Retina (tissue), 1 donor: ENCODE results near the gene ATP7B.
A peak's percentile ranks its signal among the peaks of the same experiment; 100 is the strongest.

ENCODE experiments used
- DNase-seq: peaks from one replicate; pipeline ENCODE4 v3.0.0-alpha.2; 2016

Gene ATP7B

GRCh38 chr13:51943721-51944120, 67.5 kb downstream of the ATP7B start:
- no peak for DNase-seq

DNA sequence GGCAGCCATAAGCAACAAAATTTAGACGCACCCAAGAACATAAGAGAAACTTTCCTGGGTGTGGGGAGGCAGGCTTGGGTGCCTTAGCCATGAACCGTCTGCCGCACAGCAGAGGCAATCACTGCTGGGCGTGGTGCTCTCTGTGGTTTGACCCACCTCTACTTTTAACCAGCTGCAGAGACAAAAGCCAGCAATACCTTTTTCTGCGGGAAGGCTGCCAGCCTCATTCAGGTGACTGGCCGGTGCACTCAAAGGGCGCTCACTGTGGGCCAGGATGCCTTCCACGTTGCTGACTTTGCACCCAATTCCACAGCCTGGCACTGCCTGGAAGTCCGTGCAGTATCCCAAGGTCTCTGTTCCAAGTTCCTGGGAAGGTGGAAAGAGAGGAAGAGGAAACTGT, 69.1 kb downstream of the ATP7B start:
- no peak for DNase-seq

GRCh38 chr13:51938454-51938853, 72.8 kb downstream of the ATP7B start:
- DNase-seq, result no peak

DNA sequence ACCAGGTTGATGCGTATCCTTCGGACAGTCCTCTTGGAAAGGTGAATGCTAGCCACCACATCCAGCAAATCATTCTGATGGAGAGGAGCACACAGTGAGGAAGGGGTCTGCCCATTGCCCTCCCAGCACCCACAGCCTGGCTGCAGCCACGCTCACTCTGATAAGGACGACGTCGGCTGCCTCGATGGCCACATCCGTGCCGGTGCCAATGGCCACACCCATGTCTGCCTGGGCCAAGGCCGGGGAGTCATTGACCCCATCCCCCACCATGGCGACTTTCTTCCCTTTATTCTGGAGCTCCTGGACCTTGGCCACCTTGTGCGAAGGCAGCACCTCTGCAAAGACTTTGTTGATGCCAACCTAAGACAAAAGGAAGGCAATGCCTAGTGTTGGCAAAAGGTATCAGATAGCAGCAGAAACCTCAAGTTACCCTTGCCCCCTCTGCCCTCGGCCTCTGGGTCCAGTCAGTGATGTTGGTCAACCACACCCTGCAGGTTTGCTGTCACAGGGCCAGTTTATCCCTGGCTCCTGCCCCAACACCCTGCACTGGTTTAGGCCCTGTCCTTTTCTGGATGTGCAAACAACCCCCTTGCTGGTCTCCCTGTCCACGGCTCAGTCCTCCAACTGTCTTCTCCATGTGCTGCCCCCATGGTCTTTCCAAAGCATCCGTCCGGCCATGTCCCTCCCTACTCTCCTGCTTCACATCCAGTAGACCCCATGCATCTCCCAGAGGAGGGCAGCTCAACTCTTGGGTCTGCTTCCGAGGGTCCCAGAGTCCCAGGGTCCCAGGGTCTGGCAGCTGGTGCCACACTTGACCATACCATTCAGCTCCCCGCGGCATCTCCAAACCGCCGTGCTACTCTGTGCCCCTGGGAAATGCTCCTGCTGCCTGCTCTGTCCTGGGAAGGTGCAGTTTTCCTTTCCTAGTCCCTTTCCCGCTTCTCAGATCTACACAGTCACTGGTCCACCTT, 73.6 kb downstream of the ATP7B start:
- DNase-seq, result no peak

- DNase-seq, result no peak
Observed at GRCh38 chr13:51935326-51936171, 75.7 kb downstream of the ATP7B start.

GRCh38 chr13:51934461-51935087, 76.7 kb downstream of the ATP7B start:
- DNase-seq, result no peak

DNA sequence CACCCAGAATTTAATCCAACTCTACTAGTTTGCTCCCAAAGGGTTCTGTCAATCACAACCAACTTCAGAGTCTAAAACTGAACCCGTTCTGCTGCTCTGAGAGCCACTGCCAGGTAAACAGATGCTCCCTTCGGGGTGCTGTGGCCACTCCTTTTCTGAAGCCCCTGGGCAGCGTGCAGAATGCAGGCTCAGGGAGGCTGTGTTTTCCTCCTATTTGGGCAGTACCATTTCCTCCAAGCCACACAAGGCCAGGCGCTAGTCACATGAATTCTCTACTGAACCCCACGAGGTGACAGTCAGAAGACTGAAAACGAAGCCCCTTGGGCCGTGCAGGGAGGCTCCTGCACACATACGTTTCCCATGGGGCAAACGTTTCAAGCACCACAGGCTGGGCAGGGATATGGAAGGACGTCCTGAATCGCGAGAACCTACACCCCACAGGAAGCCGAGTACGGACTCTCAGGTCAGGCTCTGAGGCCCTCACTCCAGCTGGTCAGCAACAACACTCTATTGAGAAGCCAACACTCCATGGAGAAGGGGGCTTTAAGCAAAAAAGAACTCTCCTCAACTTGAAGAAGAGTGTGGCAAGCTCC, 77.7 kb downstream of the ATP7B start:
- no peak for DNase-seq

DNA sequence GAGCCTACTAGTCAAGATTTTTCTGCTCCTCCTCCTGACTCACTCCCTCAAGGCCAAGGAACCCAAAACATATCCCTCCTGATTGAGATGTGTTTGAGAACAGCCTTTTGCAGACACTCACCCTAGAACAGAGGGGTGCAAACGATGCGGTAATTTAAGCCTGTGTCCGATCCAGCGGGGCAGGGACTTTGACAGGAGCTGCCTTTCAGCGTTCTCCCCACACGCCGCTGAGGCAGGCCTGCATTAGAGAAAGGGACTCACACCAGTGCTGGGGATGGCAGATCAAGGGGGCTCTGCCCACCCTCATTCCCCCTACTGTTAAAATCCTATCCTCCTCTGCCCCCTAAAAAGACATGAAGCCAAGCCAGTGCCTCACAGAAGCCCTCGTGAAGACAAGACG, 79.0 kb downstream of the ATP7B start:
- no peak for DNase-seq

DNA sequence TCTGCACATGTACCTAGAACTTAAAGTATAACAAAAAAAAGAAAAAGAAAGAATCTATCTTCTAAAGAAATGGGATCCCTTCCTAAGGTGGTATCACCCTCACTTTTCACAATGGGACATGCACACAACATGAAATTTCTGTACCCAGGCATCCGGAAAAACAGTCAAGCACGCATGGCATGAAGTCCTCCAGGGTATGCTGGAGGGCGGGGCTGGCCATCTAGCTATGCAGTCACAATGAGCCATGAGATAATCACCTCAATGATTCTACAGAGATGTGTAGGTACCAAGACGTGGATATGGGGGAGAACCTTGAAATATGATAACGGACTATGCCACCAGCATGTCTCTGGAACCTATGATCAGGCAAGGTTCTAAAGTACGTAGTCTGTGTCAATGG, 79.6 kb downstream of the ATP7B start:
- DNase-seq, result no peak

DNA sequence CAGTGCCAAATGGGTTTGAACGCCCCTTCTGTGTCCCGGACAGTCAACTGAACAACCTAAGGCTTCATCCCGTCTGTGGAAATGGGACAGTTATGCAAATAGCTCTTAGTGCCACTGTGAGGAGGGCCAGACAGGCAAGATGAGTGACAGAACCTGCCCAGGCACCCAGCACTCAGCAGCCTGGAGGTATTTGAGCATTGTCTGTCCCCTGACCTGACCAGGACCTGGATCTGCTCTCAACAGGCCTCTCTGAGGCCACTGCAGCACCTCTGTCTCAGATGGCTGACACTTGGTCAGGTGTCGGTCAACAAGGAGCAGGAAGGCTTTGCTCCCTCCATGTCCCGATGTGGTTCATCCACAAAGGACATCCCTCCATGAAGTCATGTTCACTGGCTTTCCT, 81.6 kb downstream of the ATP7B start:
- no peak for DNase-seq

- no peak for DNase-seq
Observed at GRCh38 chr13:51928231-51928630, 83.0 kb downstream of the ATP7B start.

GRCh38 chr13:51927129-51927528, 84.1 kb downstream of the ATP7B start:
- DNase-seq, result no peak

DNA sequence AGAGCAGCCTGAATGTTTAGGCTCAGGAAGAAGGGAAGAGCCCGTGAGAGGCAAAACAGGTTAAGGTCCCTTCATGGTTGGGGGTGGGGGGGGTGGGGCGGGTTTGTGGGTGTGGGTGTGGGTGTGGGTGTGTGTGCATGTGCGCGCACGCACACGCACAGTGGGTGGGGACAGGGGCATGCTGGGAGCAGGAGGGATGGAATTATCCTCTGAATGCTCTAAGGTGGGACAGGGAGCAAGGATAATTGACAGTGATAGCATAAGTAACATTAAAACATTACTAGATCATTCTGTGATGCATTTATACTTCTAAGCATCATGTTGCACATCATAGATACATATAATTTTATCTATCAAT, 84.7 kb downstream of the ATP7B start:
- no peak for DNase-seq

GRCh38 chr13:51925865-51926527, 85.3 kb downstream of the ATP7B start:
- no peak for DNase-seq

DNA sequence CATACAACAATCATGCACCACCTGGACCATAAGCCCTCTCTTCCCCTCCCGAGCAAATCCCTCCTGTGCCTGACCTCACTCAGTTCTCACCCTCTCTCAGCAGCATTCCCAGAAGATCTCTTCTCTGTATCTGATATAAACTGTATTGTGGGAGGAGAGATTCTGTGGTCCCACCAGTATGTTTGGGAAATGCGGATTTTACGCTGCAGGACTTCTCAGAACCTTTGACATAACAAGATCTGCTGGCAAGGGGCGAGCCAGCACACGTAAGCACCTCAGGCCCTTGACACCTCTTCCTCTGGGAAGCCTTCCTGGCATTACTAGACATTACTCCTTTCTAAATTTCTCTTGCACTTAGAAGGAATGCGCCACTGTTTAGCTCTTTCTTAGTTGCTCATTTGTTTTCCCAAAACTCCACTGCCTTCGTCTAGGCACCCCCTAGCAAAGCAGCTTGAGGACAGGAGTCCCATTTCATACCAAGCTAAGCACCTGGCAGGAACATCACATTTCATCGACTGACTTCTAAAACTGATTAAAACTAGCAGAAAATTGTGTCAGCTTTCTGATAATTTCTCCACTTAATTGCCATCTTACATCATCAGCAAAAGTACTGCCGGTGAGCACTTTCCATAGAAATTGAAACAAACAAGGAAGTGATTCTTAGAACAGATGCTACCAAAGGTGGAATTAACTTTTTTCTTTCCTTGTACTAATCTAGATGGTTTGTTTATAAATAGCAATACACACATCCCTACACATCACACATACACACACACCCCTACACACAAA, 86.3 kb downstream of the ATP7B start:
- no peak for DNase-seq

- DNase-seq, result no peak
Observed at GRCh38 chr13:51923983-51924539, 87.2 kb downstream of the ATP7B start.

- DNase-seq, result no peak
Observed at GRCh38 chr13:51922771-51923480, 88.3 kb downstream of the ATP7B start.

DNA sequence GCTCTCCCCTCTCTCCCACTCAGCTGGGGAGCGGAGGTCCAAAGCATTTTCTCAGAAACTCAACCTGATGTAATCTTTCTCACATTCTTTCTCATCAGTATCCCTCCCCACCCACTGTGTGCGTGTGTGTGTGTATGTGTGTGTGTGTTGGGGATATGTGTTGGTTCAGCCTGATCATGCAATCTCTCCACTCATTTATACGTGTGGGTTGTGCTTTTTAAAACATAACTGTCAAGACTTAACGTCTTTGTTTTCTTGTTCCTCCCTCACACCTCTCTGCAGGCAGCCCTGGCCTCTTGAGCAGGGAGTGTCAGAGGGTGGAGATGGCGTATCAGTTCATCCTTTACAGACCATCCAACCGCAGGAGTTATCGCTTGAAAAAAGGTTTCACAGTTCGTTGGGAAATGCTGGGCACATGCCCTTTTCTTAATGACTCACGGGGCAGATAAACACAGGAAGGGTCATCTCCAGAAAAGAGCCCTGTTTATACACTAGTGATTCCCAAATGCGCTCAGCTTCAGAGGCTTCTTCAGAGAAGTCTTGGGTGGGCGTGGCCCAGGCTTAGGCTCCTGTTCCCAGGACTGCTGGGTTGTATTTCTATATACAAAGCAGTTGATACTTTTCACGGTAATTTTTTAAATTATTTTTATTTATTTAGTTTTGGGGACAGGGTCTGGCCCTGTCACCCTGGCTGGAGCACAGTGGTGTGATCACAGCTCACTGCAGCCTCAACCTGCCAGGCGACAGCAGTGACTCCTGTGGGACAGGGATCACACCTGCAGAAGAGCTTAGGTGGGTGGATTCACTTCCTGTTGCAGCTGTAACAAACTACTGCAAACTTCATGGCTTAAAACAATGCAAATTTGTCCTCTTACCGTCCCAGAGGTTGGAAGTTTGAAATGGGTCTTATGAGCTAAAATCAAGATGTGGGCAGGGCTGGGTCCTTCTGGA, 89.2 kb downstream of the ATP7B start:
- DNase-seq, result no peak

DNA sequence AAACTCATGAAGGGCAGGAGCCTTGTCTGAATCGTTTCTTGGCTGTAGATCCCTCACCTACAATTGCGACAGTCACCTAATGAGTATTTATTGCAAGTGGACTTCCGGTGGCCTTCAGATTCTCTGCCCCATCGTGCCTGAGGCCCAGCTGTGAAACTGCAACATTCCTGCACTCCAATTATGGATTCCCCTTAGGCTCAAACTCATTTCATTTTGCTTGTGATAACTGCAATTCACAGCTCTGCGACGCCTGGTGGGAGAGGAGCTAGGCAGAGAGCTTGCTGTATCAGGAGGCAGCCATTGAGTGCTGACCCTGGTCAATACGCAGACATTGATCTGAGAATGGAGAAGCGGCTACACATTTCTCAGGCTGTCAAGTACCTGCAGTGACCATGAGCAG, 90.5 kb downstream of the ATP7B start:
- DNase-seq, result peak; percentile 10
